Head of caudate nucleus (tissue), 42 donors: ENCODE measurements around the gene OTUD5.
"Not testable (repeated sequence)": the region's sequence is repeated elsewhere in the genome, so short reads cannot be mapped to it uniquely, and the experiment has no call there.

Source experiments
- DNase-seq, 42 donors: peaks; one replicate each; pipeline versions ENCODE4 v3.0.0 to v3.0.0-alpha.2; 2020 to 2021; ENCODE audit warnings: mixed read lengths in 7 of 42
- intact Hi-C: fragments of 100-400 bp; cut with DNase I; formaldehyde crosslinking; loops from one replicate; pipeline ENCODE4 v1.15.0; 2022

The OTUD5 gene, protein sequence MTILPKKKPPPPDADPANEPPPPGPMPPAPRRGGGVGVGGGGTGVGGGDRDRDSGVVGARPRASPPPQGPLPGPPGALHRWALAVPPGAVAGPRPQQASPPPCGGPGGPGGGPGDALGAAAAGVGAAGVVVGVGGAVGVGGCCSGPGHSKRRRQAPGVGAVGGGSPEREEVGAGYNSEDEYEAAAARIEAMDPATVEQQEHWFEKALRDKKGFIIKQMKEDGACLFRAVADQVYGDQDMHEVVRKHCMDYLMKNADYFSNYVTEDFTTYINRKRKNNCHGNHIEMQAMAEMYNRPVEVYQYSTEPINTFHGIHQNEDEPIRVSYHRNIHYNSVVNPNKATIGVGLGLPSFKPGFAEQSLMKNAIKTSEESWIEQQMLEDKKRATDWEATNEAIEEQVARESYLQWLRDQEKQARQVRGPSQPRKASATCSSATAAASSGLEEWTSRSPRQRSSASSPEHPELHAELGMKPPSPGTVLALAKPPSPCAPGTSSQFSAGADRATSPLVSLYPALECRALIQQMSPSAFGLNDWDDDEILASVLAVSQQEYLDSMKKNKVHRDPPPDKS

DNA sequence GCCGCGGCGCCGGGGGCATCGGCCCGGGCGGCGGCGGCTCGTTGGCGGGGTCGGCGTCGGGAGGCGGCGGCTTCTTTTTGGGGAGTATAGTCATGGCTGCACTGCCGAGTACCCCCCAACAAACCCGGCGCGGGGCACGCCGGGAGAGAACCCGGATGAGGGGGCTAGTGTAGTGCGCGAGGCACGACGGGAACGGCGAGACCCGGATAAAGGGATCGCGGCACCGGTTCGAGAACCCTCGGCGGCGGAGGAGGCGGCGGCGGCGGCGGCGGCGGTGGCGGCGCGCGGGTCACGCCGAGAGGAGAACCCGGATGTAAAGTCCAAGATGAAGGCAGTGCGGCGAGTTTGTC is at the start of gene OTUD5:
Gene OTUD5, minus strand, starts transcription at position 131 of the 350 bp plus-strand sequence. Its CDS starts 37 bp downstream, at position 94.
- intact Hi-C loops, result loop anchor here (5.0 kb wide), 1 partner anchor 85 kb away; the partner anchor contains the start of gene TFE3
- peak; percentile 35 to 88 (median 74) for DNase-seq

GRCh38 chrX:49003696-49004095 is 46.3 kb upstream of the OTUD5 start:
- intact Hi-C loops, result no loop called here
- no peak for DNase-seq

DNA sequence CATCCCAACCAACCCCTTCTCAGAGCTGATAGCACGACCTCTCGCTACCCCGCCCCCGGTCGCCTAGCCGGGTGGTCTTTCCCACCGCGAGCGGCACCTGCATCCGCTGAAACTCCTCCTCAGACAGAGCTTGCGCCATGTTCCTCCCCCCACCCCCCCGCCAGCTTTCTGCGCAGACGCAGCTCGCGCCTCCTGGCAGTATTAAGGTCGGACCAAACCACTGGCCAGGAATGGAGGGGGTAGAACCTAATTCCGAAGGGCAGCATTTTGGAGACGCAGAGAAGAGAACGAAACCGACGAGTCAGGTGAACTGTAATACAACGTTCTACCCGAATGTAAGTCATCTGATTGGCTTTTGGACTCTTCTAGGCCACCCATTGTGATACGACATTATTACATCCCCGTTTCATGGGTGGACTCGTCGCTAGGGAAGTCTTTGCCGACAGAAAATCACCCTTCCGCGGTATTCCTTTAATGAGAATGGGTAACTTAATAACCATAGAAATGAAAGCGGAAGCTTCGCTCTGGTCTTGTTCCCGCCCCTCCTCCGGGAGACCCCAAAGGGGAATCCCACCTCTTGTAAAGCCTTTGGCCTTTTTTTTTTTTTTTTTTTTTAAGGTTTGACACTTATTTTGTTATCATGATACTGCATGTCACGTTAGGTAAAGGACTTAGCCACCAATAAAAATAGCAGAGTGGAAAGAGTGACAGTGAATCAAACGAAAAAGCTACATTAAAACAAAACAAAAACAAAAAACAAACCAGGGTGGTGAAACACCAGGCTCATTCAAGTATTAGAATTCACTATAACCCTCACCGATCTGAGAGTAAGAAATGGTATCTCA is 44.9 kb upstream of the OTUD5 start, which contains the start of gene GRIPAP1:
Gene GRIPAP1, minus strand, starts transcription at position 174 of the 845 bp plus-strand sequence. Its CDS starts 35 bp downstream, at position 139.
- peak; percentile 7 to 87 (median 65) for DNase-seq
- intact Hi-C loops, result no loop called here

DNA sequence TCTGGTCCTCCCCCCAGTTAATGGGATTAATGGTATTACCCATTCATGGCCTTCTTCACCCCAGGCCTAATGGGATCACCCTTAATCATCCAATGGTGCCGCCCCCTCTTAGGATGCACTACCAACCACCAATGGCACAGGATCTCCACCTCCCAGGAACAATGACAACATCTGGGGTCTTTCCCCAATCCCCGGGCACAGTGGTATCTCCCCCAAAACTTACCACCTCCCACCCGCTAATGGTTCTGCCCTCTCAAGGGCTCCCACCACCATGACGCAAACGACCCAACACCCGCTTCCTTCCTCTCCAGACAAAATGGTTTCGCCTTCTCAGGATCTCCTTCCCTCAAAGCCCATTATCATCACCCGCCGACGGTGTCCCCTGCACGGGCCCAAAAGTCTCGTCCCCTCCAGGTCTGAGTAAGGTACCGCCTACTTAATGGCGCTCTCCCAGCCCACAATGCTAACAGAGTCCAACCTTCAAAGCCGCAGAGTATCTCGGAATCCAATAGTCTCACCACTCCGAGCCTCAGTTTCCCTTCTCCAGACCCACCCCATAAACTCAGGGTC is 44.2 kb upstream of the OTUD5 start:
- intact Hi-C loops, result no loop called here
- DNase-seq, result peak in 28 of 42 donors; percentile 3 to 46 (median 21)

DNA sequence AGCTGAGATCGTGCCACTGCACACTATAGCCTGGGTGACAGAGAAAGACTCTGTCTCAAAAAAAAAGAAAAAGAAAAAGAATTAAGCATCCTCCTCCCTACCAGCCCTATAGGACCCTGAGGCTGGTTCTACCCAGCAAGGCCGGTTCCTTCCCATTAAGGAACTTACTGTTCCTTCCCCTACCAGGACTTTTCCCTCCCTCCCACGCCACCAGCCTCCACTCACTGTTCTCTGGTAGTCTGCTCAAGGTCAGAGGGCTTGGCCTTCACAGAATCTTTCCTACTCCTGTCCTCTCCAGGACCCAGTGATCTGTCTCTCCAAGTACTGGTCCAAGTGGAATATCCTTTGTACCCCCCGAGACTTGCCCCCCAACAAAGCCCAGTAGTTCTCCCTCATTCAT is 43.2 kb upstream of the OTUD5 start:
- intact Hi-C loops, result no loop called here
- no peak for DNase-seq

- intact Hi-C loops, result no loop called here
Observed at GRCh38 chrX:48999030-48999429, 41.6 kb upstream of the OTUD5 start.

DNA sequence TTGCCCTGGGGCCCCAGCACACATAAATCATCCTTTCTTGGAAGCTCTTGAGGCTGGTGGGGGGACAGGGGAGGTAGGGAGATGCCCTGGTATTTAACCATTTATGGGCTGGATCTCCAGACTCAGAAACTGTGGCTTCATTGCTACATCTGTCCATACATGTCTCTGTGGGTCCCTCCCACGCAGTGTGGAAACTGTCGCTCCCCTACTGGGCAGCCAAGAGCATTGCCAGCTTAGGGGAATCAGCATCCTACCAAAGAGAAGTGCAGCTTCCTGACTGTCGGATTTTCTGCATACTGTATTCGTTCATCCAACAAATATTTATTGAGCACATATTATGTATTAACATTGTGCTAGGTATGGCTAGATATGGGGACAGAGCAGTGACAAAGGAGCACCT is 41.0 kb upstream of the OTUD5 start:
- DNase-seq, result no peak
- intact Hi-C loops, result no loop called here

More at GRCh38 chrX:48999030-48999429, 41.6 kb upstream of the OTUD5 start:
- DNase-seq, result peak; percentile 16 to 92 (median 59)

DNA sequence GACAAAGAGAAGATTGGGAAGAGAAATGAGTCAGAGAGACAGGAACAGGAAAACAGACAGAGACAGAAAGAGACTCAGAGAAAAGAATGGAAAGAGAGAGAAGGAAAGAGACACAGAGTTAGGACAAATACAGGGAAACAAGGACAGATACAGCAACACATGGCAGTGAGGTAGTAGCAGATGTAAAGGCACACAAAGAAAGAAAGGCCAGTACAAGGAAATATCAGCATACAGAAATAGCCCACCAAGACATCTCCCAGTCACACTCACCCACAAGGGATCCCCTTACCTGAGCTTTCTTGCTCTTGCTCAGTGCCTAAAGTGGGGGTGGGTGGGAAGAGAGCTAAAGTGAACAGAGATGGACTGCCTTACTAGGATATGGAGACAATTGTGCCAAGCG is 40.5 kb upstream of the OTUD5 start:
- intact Hi-C loops, result no loop called here
- no peak for DNase-seq

DNA sequence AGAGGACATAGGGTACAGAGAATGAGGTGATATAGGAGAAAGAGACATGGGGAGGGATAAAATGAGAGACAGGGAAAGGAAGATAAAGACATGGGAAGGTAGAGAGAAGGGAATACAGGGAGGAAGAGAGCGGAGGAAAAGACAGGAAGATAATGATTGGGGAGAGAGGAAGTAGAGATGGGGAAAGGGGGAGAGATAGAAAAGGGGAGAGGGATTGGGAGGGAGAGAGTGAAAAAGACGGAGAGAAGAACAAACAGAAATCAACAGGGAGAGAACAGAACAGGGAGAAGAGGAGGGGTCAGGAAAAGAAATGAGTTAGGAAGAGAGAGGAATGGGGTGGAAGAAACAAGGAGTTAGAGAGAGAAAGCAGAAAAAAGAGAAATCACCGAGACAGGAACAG is 40.0 kb upstream of the OTUD5 start:
- intact Hi-C loops, result no loop called here
- no peak for DNase-seq

GRCh38 chrX:48996969-48997368 is 39.6 kb upstream of the OTUD5 start:
- intact Hi-C loops, result no loop called here

GRCh38 chrX:48992341-48992740 is 34.9 kb upstream of the OTUD5 start:
- intact Hi-C loops, result no loop called here
- DNase-seq, result no peak

More at GRCh38 chrX:48996969-48997368, 39.6 kb upstream of the OTUD5 start:
- no peak for DNase-seq

DNA sequence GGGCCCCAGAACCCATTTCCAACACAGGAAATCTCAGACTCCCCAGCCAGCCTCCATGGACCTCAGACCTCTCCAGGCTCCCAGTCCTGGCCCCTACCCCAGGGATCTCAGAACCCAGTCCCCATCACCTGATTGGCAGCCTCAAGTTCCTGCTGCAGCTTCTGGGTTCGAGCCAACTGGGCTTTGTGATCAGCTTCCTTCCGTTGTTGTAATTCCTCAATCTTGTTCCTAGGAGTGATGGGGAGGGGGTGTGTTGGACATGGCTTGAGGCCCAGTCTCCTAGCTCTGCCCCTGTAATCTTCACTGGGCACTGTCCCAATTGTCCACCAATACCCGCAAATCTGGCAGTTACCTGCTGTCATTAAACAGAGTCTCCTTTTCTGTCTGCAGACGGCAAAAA is 32.1 kb upstream of the OTUD5 start:
- DNase-seq, result no peak
- intact Hi-C loops, result no loop called here

DNA sequence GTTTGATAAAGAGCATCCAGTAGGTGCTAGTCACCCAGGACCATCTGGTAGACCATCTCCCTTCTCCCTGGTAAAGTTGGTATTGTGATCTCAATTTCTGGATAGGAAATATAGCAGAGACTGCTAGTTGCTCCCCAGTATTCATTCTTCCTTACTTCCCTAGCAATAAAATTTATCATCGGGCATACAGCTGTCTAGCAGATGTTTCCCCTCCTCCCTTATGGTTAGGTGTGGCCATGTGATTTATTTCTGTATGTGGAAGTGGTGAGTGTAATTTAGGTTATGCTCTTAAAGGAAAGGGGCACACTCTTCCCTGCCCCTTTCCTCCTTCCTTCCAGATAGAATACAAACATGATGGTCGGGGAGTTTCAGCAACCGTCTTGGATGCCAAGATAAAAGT is 26.5 kb upstream of the OTUD5 start:
- intact Hi-C loops, result no loop called here

GRCh38 chrX:48983081-48983480 is 25.7 kb upstream of the OTUD5 start:
- intact Hi-C loops, result no loop called here
- DNase-seq, result peak in 38 of 42 donors; percentile 8 to 81 (median 46)

More for the DNA sequence above, 26.5 kb upstream of the OTUD5 start:
- DNase-seq, result no peak

- intact Hi-C loops, result no loop called here
- no peak for DNase-seq
Observed at GRCh38 chrX:48981178-48981577, 23.8 kb upstream of the OTUD5 start.

GRCh38 chrX:48980341-48980740 is 22.9 kb upstream of the OTUD5 start:
- DNase-seq, intact Hi-C loops: not testable (repeated sequence)

GRCh38 chrX:48978226-48978625 is 20.8 kb upstream of the OTUD5 start:
- intact Hi-C loops, result no loop called here
- no peak for DNase-seq

DNA sequence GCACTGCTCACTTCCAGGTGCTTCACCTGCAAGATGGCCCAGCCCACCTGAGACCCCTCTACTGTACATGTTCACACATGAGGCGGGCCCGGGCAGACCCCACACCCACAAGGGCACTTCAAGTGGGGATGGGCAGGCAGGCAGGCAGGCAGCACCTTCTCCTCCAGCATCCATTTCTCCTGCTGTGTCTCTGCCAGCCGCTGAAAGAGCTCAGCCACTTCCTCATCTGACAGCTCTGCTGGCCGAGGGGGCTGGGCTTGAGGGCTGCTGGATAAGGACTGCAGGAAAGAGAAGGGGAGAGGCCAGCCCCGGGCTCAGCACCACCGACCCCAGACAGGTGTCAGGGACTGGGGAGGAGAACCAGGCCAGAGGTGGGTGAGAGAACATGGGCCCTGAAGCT is 18.7 kb upstream of the OTUD5 start:
- intact Hi-C loops, result no loop called here
- DNase-seq, result no peak

DNA sequence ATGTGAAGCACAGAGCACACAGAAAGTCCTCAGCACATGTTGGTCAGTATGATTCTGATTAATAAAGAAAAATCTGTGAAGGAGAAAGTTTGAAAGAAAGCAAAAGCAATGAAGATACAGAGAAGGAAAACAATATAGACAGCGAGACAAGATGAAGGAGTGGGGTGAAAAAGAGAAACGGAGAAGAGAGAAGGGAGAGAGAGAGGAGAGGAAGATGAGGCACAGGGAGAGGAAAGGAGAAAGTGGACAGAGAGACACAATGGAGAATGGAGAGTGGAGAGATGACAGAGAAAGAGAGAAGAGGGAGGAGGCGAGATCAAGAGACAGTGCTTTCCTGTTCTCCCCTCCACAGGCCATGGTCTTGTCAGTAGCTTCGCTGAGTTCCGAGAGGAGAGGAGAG is 18.1 kb upstream of the OTUD5 start:
- no peak for DNase-seq
- intact Hi-C loops, result no loop called here
